GM23338 (cell line): Measurements from ENCODE around the gene GABRB3. TPM values are rescaled to one million over a fixed set of nuclear protein-coding genes. Genes with fewer than 3 reads are reported as not detected.

Experiments
- ATAC-seq: fragments of 200-7000 bp; cut with Tn5 transposase; 3 replicates; pipeline ENCODE4 v1.9.1; 2020
- DNase-seq: peaks from one replicate; pipeline ENCODE4 v3.0.0-alpha.2; 2015; ENCODE audit warnings: low spot score
- H2AFZ ChIP-seq: fragments of 200-600 bp; sonication (generic); 2 replicates; pipeline ENCODE4 v1.8.0; 2016; ENCODE audit warnings: antibody characterized with exemption, mild to moderate bottlenecking, moderate library complexity
- H3F3A ChIP-seq: fragments of 200-600 bp; sonication (generic); replicated peaks from 2 replicates; pipeline ENCODE4 v1.8.0; 2017; ENCODE audit warnings: antibody characterized with exemption, mixed run types, low read depth
- H3K27ac ChIP-seq: fragments of 200-600 bp; sonication (generic); 2 replicates; pipeline ENCODE4 v1.6.1; 2016; ENCODE audit warnings: low read depth
- H3K27me3 ChIP-seq: fragments of 200-600 bp; sonication (generic); 2 replicates; pipeline ENCODE4 v1.8.0; 2016; ENCODE audit warnings: mild to moderate bottlenecking, mixed run types, moderate library complexity; ENCODE audit not compliant: insufficient read depth
- H3K36me3 ChIP-seq: fragments of 200-600 bp; sonication (generic); 2 replicates; pipeline ENCODE4 v1.8.0; 2016; ENCODE audit warnings: mild to moderate bottlenecking; ENCODE audit not compliant: insufficient read depth
- H3K4me1 ChIP-seq: fragments of 200-600 bp; sonication (generic); 2 replicates; pipeline ENCODE4 v1.8.0; 2016; ENCODE audit warnings: mild to moderate bottlenecking, moderate library complexity; ENCODE audit not compliant: insufficient read depth
- H3K4me2 ChIP-seq: fragments of 200-600 bp; sonication (generic); 2 replicates; pipeline ENCODE4 v1.7.1; 2017; ENCODE audit warnings: mixed run types
- H3K4me3 ChIP-seq: fragments of 200-600 bp; sonication (generic); 2 replicates; pipeline ENCODE4 v1.6.1; 2016; ENCODE audit warnings: mixed run types
- H3K79me2 ChIP-seq: fragments of 200-600 bp; sonication (generic); replicated peaks from 2 replicates; pipeline ENCODE4 v1.8.0; 2017; ENCODE audit warnings: mild to moderate bottlenecking; ENCODE audit not compliant: insufficient read depth
- H3K9me2 ChIP-seq: fragments of 200-600 bp; sonication (generic); 2 replicates; pipeline ENCODE4 v1.8.0; 2017; ENCODE audit not compliant: insufficient read depth
- H4K20me1 ChIP-seq: fragments of 200-600 bp; sonication (generic); replicated peaks from 2 replicates; pipeline ENCODE4 v1.8.0; 2017; ENCODE audit warnings: mild to moderate bottlenecking; ENCODE audit not compliant: insufficient read depth
- H3K27ac Mint-ChIP-seq: 2 replicates; pipeline ENCODE4 v1.8.0; 2020; ENCODE audit warnings: inconsistent platforms, mild to moderate bottlenecking, moderate library complexity, mixed read lengths
- H3K27me3 Mint-ChIP-seq: 3 replicates; pipeline ENCODE4 v1.8.0; 2022; ENCODE audit warnings: low read depth, mild to moderate bottlenecking, moderate library complexity, mixed read lengths, inconsistent platforms; ENCODE audit not compliant: insufficient read depth, poor library complexity
- H3K36me3 Mint-ChIP-seq: 3 replicates; pipeline ENCODE4 v1.8.0; 2021; ENCODE audit warnings: low read depth, mild to moderate bottlenecking, inconsistent platforms, moderate library complexity, mixed read lengths
- H3K4me1 Mint-ChIP-seq: 3 replicates; pipeline ENCODE4 v1.8.0; 2020; ENCODE audit warnings: mild to moderate bottlenecking, inconsistent platforms, mixed read lengths
- H3K4me3 Mint-ChIP-seq: 3 replicates; pipeline ENCODE4 v1.8.0; 2021; ENCODE audit warnings: moderate library complexity, mild to moderate bottlenecking, inconsistent platforms, mixed read lengths
- H3K9me3 Mint-ChIP-seq: 3 replicates; pipeline ENCODE4 v1.8.0; 2020; ENCODE audit warnings: moderate library complexity, mild to moderate bottlenecking, inconsistent platforms, mixed read lengths
- CREB1 ChIP-seq: fragments of 250-450 bp; sonication (Bioruptor Pico); IDR thresholded peaks from 2 replicates; pipeline ENCODE4 v1.5.0; 2020; ENCODE audit warnings: low read depth, mild to moderate bottlenecking, moderate library complexity
- EZH2 ChIP-seq: fragments of 200-600 bp; sonication (generic); IDR thresholded peaks from one replicate; pipeline ENCODE4 v1.8.0; 2017; ENCODE audit warnings: antibody characterized with exemption, mild to moderate bottlenecking, low read depth; ENCODE audit not compliant: unreplicated experiment
- JUNB ChIP-seq: IDR thresholded peaks from one replicate; pipeline ENCODE4 v1.6.1; 2016; ENCODE audit warnings: antibody characterized with exemption; ENCODE audit not compliant: unreplicated experiment
- NANOG ChIP-seq: IDR thresholded peaks from 2 replicates; pipeline ENCODE4 v1.6.1; 2016; ENCODE audit warnings: antibody characterized with exemption, borderline replicate concordance
- STAT1 ChIP-seq: IDR thresholded peaks from one replicate; pipeline ENCODE4 v1.6.1; 2016; ENCODE audit warnings: antibody characterized with exemption; ENCODE audit not compliant: unreplicated experiment
- ZNF114 ChIP-seq: fragments of 250-450 bp; sonication (Bioruptor Pico); IDR thresholded peaks from 2 replicates; pipeline ENCODE4 v1.5.0; 2020; ENCODE audit warnings: mild to moderate bottlenecking, moderate library complexity
- ZNF331 ChIP-seq: fragments of 250-450 bp; sonication (Bioruptor Pico); IDR thresholded peaks from 2 replicates; pipeline ENCODE4 v1.5.0; 2020; ENCODE audit warnings: low read depth, mild to moderate bottlenecking, moderate library complexity
- polyA plus RNA-seq: library from polyadenylated mRNA; unstranded; fragments of >200 nt; fragmentation: Nextera tagmentation; extraction: Ambion mirVana; gene quantifications from 2 replicates; pipeline ENCODE4 v1.2.1, GENCODE V29; 2016
- total RNA-seq: library from RNA; depleted of rRNA; stranded (reverse); fragments of >200 nt; shearing (Covaris generic); gene quantifications from 2 replicates; pipeline ENCODE4 v1.2.3, GENCODE V29; 2014
- TF ChIP-seq, protein P1 (sequence below): IDR thresholded peaks from 2 replicates; pipeline ENCODE4 v1.6.1; 2016; ENCODE audit warnings: antibody characterized with exemption
- TF ChIP-seq, protein P2 (sequence below): IDR thresholded peaks from one replicate; pipeline ENCODE4 v1.6.1; 2018; ENCODE audit warnings: antibody characterized with exemption; ENCODE audit not compliant: unreplicated experiment
- TF ChIP-seq, protein P3 (sequence below), 2 experiments: fragments of 200-600 bp in 1 of 2; sonication (generic) in 1 of 2; conservative IDR thresholded peaks; 2 replicates each; pipeline versions ENCODE4 v1.5.1 to v1.6.1; 2016 to 2017; ENCODE audit warnings: antibody characterized with exemption in 2 of 2, low read depth in 2 of 2, mild to moderate bottlenecking in 2 of 2, moderate library complexity in 1 of 2

GABRB3 gene
- total and polyA plus RNA-seq, 2 experiments from 2014 or later = 56.5 to 131 TPM

DNA sequence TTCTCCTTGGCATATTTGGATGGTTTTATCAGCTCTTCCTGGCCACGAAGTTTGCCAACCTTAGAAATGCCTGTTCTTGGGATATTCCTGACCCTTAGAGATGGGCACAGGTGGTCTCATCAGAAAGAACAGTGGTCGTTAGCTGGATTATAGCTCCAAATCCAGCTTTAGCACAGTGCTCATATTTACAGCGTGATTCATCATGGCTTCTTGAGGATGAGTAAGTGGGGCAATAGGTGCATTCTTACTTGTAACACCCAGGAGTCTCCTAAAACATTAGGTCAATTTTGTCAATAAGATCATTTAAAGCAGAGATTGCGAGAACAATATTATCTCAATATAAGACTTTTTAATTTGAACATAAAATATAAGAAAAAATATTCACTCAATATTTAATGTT, 191.9 kb downstream of the GABRB3 start (continued):
- TF ChIP-seq, protein P1, sequence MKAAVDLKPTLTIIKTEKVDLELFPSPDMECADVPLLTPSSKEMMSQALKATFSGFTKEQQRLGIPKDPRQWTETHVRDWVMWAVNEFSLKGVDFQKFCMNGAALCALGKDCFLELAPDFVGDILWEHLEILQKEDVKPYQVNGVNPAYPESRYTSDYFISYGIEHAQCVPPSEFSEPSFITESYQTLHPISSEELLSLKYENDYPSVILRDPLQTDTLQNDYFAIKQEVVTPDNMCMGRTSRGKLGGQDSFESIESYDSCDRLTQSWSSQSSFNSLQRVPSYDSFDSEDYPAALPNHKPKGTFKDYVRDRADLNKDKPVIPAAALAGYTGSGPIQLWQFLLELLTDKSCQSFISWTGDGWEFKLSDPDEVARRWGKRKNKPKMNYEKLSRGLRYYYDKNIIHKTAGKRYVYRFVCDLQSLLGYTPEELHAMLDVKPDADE = no peak
- TF ChIP-seq NANOG (no peak), JUNB (no peak), CREB1 (CRISPR knock-in tag) (no peak), STAT1 (no peak), ZNF331 (CRISPR knock-in tag) (no peak), EZH2 (no peak)
- TF ChIP-seq, protein P2, sequence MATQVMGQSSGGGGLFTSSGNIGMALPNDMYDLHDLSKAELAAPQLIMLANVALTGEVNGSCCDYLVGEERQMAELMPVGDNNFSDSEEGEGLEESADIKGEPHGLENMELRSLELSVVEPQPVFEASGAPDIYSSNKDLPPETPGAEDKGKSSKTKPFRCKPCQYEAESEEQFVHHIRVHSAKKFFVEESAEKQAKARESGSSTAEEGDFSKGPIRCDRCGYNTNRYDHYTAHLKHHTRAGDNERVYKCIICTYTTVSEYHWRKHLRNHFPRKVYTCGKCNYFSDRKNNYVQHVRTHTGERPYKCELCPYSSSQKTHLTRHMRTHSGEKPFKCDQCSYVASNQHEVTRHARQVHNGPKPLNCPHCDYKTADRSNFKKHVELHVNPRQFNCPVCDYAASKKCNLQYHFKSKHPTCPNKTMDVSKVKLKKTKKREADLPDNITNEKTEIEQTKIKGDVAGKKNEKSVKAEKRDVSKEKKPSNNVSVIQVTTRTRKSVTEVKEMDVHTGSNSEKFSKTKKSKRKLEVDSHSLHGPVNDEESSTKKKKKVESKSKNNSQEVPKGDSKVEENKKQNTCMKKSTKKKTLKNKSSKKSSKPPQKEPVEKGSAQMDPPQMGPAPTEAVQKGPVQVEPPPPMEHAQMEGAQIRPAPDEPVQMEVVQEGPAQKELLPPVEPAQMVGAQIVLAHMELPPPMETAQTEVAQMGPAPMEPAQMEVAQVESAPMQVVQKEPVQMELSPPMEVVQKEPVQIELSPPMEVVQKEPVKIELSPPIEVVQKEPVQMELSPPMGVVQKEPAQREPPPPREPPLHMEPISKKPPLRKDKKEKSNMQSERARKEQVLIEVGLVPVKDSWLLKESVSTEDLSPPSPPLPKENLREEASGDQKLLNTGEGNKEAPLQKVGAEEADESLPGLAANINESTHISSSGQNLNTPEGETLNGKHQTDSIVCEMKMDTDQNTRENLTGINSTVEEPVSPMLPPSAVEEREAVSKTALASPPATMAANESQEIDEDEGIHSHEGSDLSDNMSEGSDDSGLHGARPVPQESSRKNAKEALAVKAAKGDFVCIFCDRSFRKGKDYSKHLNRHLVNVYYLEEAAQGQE = no peak
- TF ChIP-seq, protein P3, sequence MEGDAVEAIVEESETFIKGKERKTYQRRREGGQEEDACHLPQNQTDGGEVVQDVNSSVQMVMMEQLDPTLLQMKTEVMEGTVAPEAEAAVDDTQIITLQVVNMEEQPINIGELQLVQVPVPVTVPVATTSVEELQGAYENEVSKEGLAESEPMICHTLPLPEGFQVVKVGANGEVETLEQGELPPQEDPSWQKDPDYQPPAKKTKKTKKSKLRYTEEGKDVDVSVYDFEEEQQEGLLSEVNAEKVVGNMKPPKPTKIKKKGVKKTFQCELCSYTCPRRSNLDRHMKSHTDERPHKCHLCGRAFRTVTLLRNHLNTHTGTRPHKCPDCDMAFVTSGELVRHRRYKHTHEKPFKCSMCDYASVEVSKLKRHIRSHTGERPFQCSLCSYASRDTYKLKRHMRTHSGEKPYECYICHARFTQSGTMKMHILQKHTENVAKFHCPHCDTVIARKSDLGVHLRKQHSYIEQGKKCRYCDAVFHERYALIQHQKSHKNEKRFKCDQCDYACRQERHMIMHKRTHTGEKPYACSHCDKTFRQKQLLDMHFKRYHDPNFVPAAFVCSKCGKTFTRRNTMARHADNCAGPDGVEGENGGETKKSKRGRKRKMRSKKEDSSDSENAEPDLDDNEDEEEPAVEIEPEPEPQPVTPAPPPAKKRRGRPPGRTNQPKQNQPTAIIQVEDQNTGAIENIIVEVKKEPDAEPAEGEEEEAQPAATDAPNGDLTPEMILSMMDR (conservative IDR thresholded peaks at IDR 0.05; ENCODE audit: low read depth in 2 of 2) = no peak

DNA sequence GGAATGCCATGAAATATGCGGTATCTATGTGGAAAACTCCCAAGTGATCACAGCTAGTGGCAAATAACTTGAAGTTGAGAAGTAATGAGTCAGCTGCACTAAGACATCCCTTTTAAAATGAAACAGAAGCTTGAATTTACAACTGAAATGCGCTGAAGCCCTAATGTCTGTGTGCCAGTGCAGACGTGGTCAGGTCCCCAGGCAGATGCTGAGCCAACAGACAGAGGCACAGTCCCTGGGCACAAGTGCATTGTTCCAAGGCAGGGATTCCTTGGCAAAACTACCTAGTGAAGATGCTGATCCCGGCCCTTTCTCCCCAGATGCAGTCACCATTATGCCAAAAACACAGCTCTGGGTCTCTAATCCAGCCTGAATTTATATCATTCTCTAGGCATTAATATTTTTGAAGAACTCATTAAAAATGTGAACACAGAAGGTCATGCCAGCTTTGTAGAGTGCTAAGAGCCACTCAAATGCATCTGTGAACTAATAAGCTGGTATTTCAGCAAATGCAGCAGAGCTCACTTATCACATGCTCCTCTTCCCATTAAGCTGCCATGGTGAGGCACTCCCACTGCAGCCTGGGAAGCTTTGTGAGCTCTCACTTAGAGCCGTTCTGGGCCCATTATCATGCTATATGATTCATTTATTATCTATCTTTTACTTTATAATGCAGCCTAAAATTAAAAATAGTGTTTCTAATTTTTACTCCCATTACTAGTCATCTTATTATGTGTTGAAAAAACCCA, 200.1 kb downstream of the GABRB3 start:
- Histone ChIP-seq H3K27ac (no peak overlapping the region), H3K4me2 (no peak overlapping the region), H2AFZ (no peak overlapping the region), H3K79me2 (no peaks in the 10 kb centered on the region), H3K27me3 (no peaks in the 10 kb centered on the region), H3K9me2 (no peaks in the 10 kb centered on the region), H3F3A (no peaks in the 10 kb centered on the region), H3K4me1 (no peaks in the 10 kb centered on the region), H3K4me3 (no peak overlapping the region), H3K36me3 (peaks cover 4% of the 10 kb centered on the region; the same call in 1 of the 2 replicates), H4K20me1 (no peaks in the 10 kb centered on the region; the same call in 1 of the 2 replicates)
- peaks cover 4% of the 10 kb centered on the region for H3K27me3 Mint-ChIP-seq
- ATAC-seq = no peak
- no peak overlapping the region for H3K4me3 Mint-ChIP-seq
- no peaks in the 10 kb centered on the region for H3K9me3 Mint-ChIP-seq
- H3K4me1 Mint-ChIP-seq = no peaks in the 10 kb centered on the region
- H3K36me3 Mint-ChIP-seq = peaks cover 83% of the 10 kb centered on the region
- no peak overlapping the region for H3K27ac Mint-ChIP-seq
- no peak for DNase-seq
- no peak for TF ChIP-seq CREB1 (CRISPR knock-in tag)
- TF ChIP-seq, protein P3 (conservative IDR thresholded peaks at IDR 0.05; ENCODE audit: low read depth in 2 of 2) = no peak
- no peak for TF ChIP-seq NANOG
- no peak for TF ChIP-seq STAT1
- TF ChIP-seq ZNF114 (CRISPR knock-in tag) = no peak
